ENCODE measurements around the gene COL8A1. TPM values are rescaled to one million over a fixed set of nuclear protein-coding genes. Genes with fewer than 3 reads are reported as not detected.
A peak's percentile ranks its signal among the peaks of the same experiment; 100 is the strongest.

The COL8A1 gene
- total RNA-seq, 1 experiment from 2014 or later = 0.13 TPM

- Histone ChIP-seq H3K4me3 (ENCODE audit: low read depth in 2 of 2, low read length in 2 of 2) (no peak overlapping the region), H3K36me3 (ENCODE audit: control insufficient read depth, insufficient read depth, low read length) (no peaks in the 10 kb centered on the region), H3K27me3 (ENCODE audit: control insufficient read depth, insufficient read depth, low read length) (no peaks in the 10 kb centered on the region), H3K9me3 (ENCODE audit: control insufficient read depth, insufficient read depth, low read depth, low read length) (no peaks in the 10 kb centered on the region), H3K4me1 (ENCODE audit: control insufficient read depth, insufficient read depth, low read length) (peaks cover 16% of the 10 kb centered on the region), H3K27ac (ENCODE audit: low read length) (peak overlapping the region; percentile 64)
- intact Hi-C loops (cut with micrococcal nuclease; ENCODE audit: unreplicated experiment) (loop anchor here (5.0 kb wide), 1 partner anchor 204 kb away; no protein-coding TSS in a partner anchor), in situ Hi-C loops (cut with HindIII; ENCODE audit: low pct_unique_long_range_greater_than_20kb, low sequenced_read_pairs) (no loop called here)
- peak; percentile 87 for ATAC-seq
- CTCF ChIA-PET = interaction anchor here (0.6 to 2.2 kb wide), 6 partner anchors 19 to 411 kb away, joined by 3 to 29 read pairs (median 5); no protein-coding TSS in a partner anchor
- BruUV-seq (replicated peaks) = no TSS peak
- DNase-seq (ENCODE audit: low read depth, low spot score) = no peak
- TF ChIP-seq SIN3A (IDR thresholded peaks at IDR 0.05; ENCODE audit: borderline replicate concordance, insufficient read depth, low read depth, low read length) = no peak
- TF ChIP-seq POLR2AphosphoS5 (IDR thresholded peaks at IDR 0.05; ENCODE audit: low read depth, low read length) = no peak
- TF ChIP-seq CTCF (IDR thresholded peaks at IDR 0.05) = peak; percentile 79
- TF ChIP-seq REST (IDR thresholded peaks at IDR 0.05; ENCODE audit: insufficient read depth in 1 of 2, low read depth in 2 of 2, low read length in 1 of 2) = no peak
- TF ChIP-seq TCF7L2 (IDR thresholded peaks at IDR 0.05; ENCODE audit: low read depth, low read length) = no peak
- POLR2A ChIA-PET = no interaction called here
These were observed 204.6 kb downstream of the COL8A1 start for GRCh38 chr3:99842826-99843589.

- no TSS peak for BruUV-seq (replicated peaks)
- H3K4me1 ChIP-seq (ENCODE audit: control insufficient read depth, insufficient read depth, low read length) = peaks cover 16% of the 10 kb centered on the region
- TF ChIP-seq CTCF (IDR thresholded peaks at IDR 0.05) (peak; percentile 48; the same call in 1 of the 2 replicates), REST (IDR thresholded peaks at IDR 0.05; ENCODE audit: insufficient read depth in 1 of 2, low read depth in 2 of 2, low read length in 1 of 2) (no peak), TCF7L2 (IDR thresholded peaks at IDR 0.05; ENCODE audit: low read depth, low read length) (no peak)
- intact Hi-C loops (cut with micrococcal nuclease; ENCODE audit: unreplicated experiment) = loop anchor here (5.0 kb wide), 1 partner anchor 204 kb away; no protein-coding TSS in a partner anchor
- H3K27me3 ChIP-seq (ENCODE audit: control insufficient read depth, insufficient read depth, low read length) = no peaks in the 10 kb centered on the region
- no peak overlapping the region for H3K4me3 ChIP-seq (ENCODE audit: low read depth in 2 of 2, low read length in 2 of 2)
- ChIA-PET CTCF (interaction anchor here (1.0 to 2.2 kb wide), 5 partner anchors 10 to 410 kb away, joined by 3 to 29 read pairs (median 3); no protein-coding TSS in a partner anchor), POLR2A (interaction anchor here (1.3 kb wide), 1 partner anchor 417 kb away, joined by 19 read pairs; the partner anchor contains the start of gene TBC1D23)
- H3K27ac ChIP-seq (ENCODE audit: low read length) = peak overlapping the region; percentile 30
- DNase-seq (ENCODE audit: low read depth, low spot score) = no peak
- ATAC-seq = peak; percentile 67
- no peaks in the 10 kb centered on the region for H3K9me3 ChIP-seq (ENCODE audit: control insufficient read depth, insufficient read depth, low read depth, low read length)
- in situ Hi-C loops (cut with HindIII; ENCODE audit: low pct_unique_long_range_greater_than_20kb, low sequenced_read_pairs) = no loop called here
- no peaks in the 10 kb centered on the region for H3K36me3 ChIP-seq (ENCODE audit: control insufficient read depth, insufficient read depth, low read length)
These were observed 205.3 kb downstream of the COL8A1 start for GRCh38 chr3:99843590-99844258.

All from Panc1 (cell line).